ENCODE results near the gene HSPB2.

HSPB2 gene

DNA sequence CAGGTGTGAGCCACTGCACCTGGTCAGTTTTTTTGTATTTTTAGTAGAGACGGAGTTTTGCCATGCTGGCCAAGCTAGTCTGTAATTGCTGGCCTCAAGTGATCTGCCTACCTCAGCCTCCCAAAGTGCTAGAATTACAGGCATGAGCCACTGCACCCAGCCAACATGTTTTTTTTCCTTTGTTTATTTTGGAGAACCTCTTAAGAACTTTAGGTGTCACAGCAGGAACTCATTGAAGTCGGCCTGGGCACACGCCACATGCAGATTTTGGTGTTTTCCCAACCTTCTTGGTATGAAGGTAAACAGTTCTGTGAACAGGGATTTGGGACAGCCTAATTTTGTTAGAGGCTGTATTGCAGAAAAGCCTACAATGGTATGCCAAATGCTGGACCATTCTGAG is 34.0 kb downstream of the HSPB2 start:
- Histone ChIP-seq H3K9me3 (ENCODE audit: insufficient read depth, low read length, severe bottlenecking) (no peaks in the 10 kb centered on the region), H3K27me3 (ENCODE audit: insufficient read depth, low read length, poor library complexity) (no peaks in the 10 kb centered on the region), H3K4me1 (ENCODE audit: insufficient read depth, low read length) (no peaks in the 10 kb centered on the region), H3K27ac (ENCODE audit: low read length) (no peak overlapping the region), H3K9ac (ENCODE audit: low read depth, low read length) (no peak overlapping the region), H3K4me3 (ENCODE audit: low read depth in 1 of 2, low read length in 2 of 2) (no peak overlapping the region), H3K36me3 (ENCODE audit: insufficient read depth, low read length) (no peaks in the 10 kb centered on the region), H3K4me2 (ENCODE audit: insufficient read depth, low read length) (no peak overlapping the region), H2AFZ (ENCODE audit: low read depth, low read length) (no peak overlapping the region), H3K79me2 (ENCODE audit: insufficient read depth, low read length) (no peaks in the 10 kb centered on the region), H4K20me1 (ENCODE audit: insufficient read depth, low read length) (no peaks in the 10 kb centered on the region)
- ATAC-seq (ENCODE audit: insufficient read depth, low read depth) (no peak), DNase-seq (no peak)
- TF ChIP-seq, protein P1, sequence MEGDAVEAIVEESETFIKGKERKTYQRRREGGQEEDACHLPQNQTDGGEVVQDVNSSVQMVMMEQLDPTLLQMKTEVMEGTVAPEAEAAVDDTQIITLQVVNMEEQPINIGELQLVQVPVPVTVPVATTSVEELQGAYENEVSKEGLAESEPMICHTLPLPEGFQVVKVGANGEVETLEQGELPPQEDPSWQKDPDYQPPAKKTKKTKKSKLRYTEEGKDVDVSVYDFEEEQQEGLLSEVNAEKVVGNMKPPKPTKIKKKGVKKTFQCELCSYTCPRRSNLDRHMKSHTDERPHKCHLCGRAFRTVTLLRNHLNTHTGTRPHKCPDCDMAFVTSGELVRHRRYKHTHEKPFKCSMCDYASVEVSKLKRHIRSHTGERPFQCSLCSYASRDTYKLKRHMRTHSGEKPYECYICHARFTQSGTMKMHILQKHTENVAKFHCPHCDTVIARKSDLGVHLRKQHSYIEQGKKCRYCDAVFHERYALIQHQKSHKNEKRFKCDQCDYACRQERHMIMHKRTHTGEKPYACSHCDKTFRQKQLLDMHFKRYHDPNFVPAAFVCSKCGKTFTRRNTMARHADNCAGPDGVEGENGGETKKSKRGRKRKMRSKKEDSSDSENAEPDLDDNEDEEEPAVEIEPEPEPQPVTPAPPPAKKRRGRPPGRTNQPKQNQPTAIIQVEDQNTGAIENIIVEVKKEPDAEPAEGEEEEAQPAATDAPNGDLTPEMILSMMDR (IDR thresholded peaks at IDR 0.05; ENCODE audit: borderline replicate concordance, extremely low read depth, low read length, poor library complexity, severe bottlenecking), result no peak
- no peak for TF ChIP-seq EZH2 (IDR thresholded peaks at IDR 0.05; ENCODE audit: borderline replicate concordance, low read depth, low read length, severe bottlenecking)

DNA sequence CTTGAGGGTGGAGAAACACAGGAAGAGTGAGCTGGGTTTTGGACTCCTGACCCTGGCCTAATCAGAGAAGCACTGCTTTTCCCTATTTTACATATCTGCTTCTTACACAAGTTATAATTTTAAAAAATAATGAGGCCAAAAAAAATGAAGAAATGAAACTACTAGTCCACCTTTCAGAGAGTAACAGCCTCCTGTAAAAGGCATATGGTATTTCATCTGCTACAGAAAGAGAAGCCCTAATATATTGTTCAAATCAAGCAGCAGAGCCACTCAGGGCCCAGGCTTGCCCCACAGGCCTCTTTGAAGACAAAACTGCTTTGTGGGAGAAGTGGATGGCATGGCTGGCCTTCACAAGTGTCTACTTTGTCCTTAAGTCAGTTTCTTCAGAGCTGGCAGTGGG is 34.6 kb downstream of the HSPB2 start:
- Histone ChIP-seq H3K79me2 (ENCODE audit: insufficient read depth, low read length) (no peaks in the 10 kb centered on the region), H3K4me2 (ENCODE audit: insufficient read depth, low read length) (no peak overlapping the region), H3K36me3 (ENCODE audit: insufficient read depth, low read length) (no peaks in the 10 kb centered on the region), H4K20me1 (ENCODE audit: insufficient read depth, low read length) (no peaks in the 10 kb centered on the region), H3K27ac (ENCODE audit: low read length) (no peak overlapping the region), H3K27me3 (ENCODE audit: insufficient read depth, low read length, poor library complexity) (no peaks in the 10 kb centered on the region), H3K4me1 (ENCODE audit: insufficient read depth, low read length) (no peaks in the 10 kb centered on the region), H3K9ac (ENCODE audit: low read depth, low read length) (no peak overlapping the region), H3K9me3 (ENCODE audit: insufficient read depth, low read length, severe bottlenecking) (no peaks in the 10 kb centered on the region), H3K4me3 (ENCODE audit: low read depth in 1 of 2, low read length in 2 of 2) (no peak overlapping the region), H2AFZ (ENCODE audit: low read depth, low read length) (no peak overlapping the region)
- ATAC-seq (ENCODE audit: insufficient read depth, low read depth), result no peak
- TF ChIP-seq, protein P1 (IDR thresholded peaks at IDR 0.05; ENCODE audit: borderline replicate concordance, extremely low read depth, low read length, poor library complexity, severe bottlenecking), result no peak
- TF ChIP-seq EZH2 (IDR thresholded peaks at IDR 0.05; ENCODE audit: borderline replicate concordance, low read depth, low read length, severe bottlenecking), result no peak
- no peak for DNase-seq

DNA sequence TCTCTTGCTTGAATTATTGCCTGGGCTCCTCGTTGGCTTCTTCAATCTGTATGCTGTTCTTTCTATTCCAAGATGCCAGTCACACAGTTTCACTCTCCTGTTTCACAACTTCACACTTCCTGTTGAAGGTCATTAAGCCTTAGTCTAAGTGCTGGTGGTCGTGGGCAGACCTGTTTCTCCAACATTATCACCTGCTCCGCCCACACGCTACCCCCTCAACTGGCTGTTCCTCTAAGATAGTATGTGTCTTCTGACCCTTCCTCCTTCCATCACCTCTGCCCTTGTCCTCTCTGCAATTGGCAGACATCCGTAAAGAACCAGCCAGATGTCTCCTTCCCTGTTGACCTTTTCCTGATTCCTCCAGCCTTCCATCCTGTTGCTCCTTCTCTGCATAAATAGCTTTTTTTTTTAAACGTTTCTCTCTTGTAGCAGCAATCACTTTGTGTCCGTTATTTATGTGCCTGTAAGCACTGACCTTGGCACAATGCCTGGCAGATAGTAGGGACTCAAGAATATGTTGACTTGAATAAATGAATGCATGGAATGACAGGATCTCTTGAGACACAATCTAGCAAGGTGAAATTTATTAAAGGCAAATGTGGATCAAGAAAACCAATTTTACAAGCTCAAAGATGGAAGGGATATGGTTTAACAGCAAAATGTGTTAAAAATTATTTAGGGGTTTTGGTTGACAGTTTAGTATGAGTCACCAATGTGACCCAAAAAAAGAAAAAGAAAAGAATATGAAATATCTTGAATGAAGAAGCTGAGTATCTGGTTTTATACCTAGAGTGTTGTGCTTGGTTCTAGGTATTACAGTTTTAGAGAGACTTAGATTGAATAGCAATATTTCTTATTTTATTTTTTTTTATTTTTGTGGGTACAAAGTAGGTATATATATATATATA is 37.2 kb downstream of the HSPB2 start:
- H3K9me3 ChIP-seq (ENCODE audit: insufficient read depth, low read length, severe bottlenecking), result no peaks in the 10 kb centered on the region
- no peak overlapping the region for H3K27ac ChIP-seq (ENCODE audit: low read length)
- ATAC-seq (ENCODE audit: insufficient read depth, low read depth), result no peak
- H4K20me1 ChIP-seq (ENCODE audit: insufficient read depth, low read length), result no peaks in the 10 kb centered on the region
- no peak for DNase-seq
- no peak overlapping the region for H2AFZ ChIP-seq (ENCODE audit: low read depth, low read length)
- no peaks in the 10 kb centered on the region for H3K36me3 ChIP-seq (ENCODE audit: insufficient read depth, low read length)
- no peak overlapping the region for H3K9ac ChIP-seq (ENCODE audit: low read depth, low read length)
- no peak for TF ChIP-seq EZH2 (IDR thresholded peaks at IDR 0.05; ENCODE audit: borderline replicate concordance, low read depth, low read length, severe bottlenecking)
- TF ChIP-seq, protein P1 (IDR thresholded peaks at IDR 0.05; ENCODE audit: borderline replicate concordance, extremely low read depth, low read length, poor library complexity, severe bottlenecking), result no peak
- no peak overlapping the region for H3K4me2 ChIP-seq (ENCODE audit: insufficient read depth, low read length)
- no peaks in the 10 kb centered on the region for H3K79me2 ChIP-seq (ENCODE audit: insufficient read depth, low read length)
- H3K27me3 ChIP-seq (ENCODE audit: insufficient read depth, low read length, poor library complexity), result no peaks in the 10 kb centered on the region
- H3K4me1 ChIP-seq (ENCODE audit: insufficient read depth, low read length), result no peaks in the 10 kb centered on the region
- no peak overlapping the region for H3K4me3 ChIP-seq (ENCODE audit: low read depth in 1 of 2, low read length in 2 of 2)

All from DND-41 (cell line).